ENCODE results near the gene RNF212B. TPM values are rescaled to one million over a fixed set of nuclear protein-coding genes. Genes with fewer than 3 reads are reported as not detected.

RNF212B gene
- total and polyA plus RNA-seq, 2 of the 13 experiments (the other 11 are each of a cell fraction or from before 2014, with no cell fraction given) = 0.05 TPM; not detected in 1

GRCh38 chr14:23299986-23300686, 62.4 kb downstream of the RNF212B start (continued):
- TF ChIP-seq ZNF800 (CRISPR knock-in tag; IDR thresholded peaks at IDR 0.05) (no peak), THAP8 (CRISPR knock-in tag; IDR thresholded peaks at IDR 0.05; ENCODE audit: borderline replicate concordance) (no peak), ZNF879 (CRISPR knock-in tag; IDR thresholded peaks at IDR 0.05) (no peak), RARG (CRISPR knock-in tag; IDR thresholded peaks at IDR 0.05; ENCODE audit: low read depth) (no peak), ZBED4 (CRISPR knock-in tag; IDR thresholded peaks at IDR 0.05; ENCODE audit: borderline replicate concordance) (no peak), PHB2 (IDR thresholded peaks at IDR 0.05; ENCODE audit: partially characterized antibody) (no peak), HDAC1 (CRISPR knock-in tag; IDR thresholded peaks at IDR 0.05) (no peak), ZNF142 (CRISPR knock-in tag; IDR thresholded peaks at IDR 0.05) (peak; percentile 28; the same call in 1 of the 2 replicates), RAD51 (IDR thresholded peaks at IDR 0.05; ENCODE audit: borderline replicate concordance) (no peak), TARDBP (CRISPR knock-in tag; IDR thresholded peaks at IDR 0.05) (no peak), HOMEZ (CRISPR knock-in tag; IDR thresholded peaks at IDR 0.05; ENCODE audit: low read depth) (no peak), ZNF263 (CRISPR knock-in tag; IDR thresholded peaks at IDR 0.05) (0 out of 2 replicates have a peak, but pooled peaks have one; percentile 28), MYC (CRISPR knock-in tag; IDR thresholded peaks at IDR 0.05; ENCODE audit: borderline replicate concordance) (peak; percentile 44), DNMT3B (CRISPR knock-in tag; conservative IDR thresholded peaks at IDR 0.05) (no peak), SUZ12 (IDR thresholded peaks at IDR 0.05; ENCODE audit: low read depth, low read length) (no peak)

All from HepG2 (cell line).